Measurements from ENCODE around the gene NEK10. TPM values are rescaled to one million over a fixed set of nuclear protein-coding genes. Genes with fewer than 3 reads are reported as not detected.

NEK10 gene
- total and polyA plus RNA-seq, 7 donors: 0.44 to 20.3 (median 11.4) TPM; not detected in 2

DNA sequence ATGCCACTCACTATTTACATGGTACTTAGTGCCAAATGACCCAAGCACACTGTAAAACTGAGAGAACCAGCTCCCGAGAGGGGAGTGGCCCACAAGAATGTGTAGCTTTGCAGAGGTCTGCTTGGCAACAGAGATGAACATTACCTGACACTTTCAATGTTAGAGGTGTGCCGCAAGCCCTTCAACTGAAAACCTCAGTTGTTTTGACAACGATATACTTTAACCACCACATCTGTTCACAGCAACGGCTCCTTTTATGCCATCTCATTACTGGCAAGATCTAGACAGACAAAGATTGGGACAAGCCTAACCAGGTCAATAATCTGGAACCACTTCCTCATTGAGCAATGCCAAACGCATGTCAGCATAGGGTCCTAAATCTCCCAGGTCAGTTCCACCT is 23.7 kb downstream of the NEK10 start:
- 17 to 39% methylated on average over 5 of the region's 5 CpGs for whole genome bisulfite sequencing, 2 donors
- Histone ChIP-seq H3K4me1 (peaks cover 0 to 28% (median 12%) of the 10 kb centered on the region in 4 donors), H3K36me3 (no peaks in the 10 kb centered on the region), H3K27ac (no peak overlapping the region), H3K9me3 (no peaks in the 10 kb centered on the region), H3K27me3 (no peaks in the 10 kb centered on the region), H3K4me3 (no peak overlapping the region)
- TF ChIP-seq POLR2A (IDR thresholded peaks at IDR 0.05) (no peak), POLR2AphosphoS5 (IDR thresholded peaks at IDR 0.05) (no peak), EP300 (IDR thresholded peaks at IDR 0.05) (no peak)
- TF ChIP-seq, protein P1, sequence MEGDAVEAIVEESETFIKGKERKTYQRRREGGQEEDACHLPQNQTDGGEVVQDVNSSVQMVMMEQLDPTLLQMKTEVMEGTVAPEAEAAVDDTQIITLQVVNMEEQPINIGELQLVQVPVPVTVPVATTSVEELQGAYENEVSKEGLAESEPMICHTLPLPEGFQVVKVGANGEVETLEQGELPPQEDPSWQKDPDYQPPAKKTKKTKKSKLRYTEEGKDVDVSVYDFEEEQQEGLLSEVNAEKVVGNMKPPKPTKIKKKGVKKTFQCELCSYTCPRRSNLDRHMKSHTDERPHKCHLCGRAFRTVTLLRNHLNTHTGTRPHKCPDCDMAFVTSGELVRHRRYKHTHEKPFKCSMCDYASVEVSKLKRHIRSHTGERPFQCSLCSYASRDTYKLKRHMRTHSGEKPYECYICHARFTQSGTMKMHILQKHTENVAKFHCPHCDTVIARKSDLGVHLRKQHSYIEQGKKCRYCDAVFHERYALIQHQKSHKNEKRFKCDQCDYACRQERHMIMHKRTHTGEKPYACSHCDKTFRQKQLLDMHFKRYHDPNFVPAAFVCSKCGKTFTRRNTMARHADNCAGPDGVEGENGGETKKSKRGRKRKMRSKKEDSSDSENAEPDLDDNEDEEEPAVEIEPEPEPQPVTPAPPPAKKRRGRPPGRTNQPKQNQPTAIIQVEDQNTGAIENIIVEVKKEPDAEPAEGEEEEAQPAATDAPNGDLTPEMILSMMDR (IDR thresholded peaks at IDR 0.05): no peak
- intact Hi-C loops (cut with DNase I): no loop called here
- no peak for DNase-seq

DNA sequence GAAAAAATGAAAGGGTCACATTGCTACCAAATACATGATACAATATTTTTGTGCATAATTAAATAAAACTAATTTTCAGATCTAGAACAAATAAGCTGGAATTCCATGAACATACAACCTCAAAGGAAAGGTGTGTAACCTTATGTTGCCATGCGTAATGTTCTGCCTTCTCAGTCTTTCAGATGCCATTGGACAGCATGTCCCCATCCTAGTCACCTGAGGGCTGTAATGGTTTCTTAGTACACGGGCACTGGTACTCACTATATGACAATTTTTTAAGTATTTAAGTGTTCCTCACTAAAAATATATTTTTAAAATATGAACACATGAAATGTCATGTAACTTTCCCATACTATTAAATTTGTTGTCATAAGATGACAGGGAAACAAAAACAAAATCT is 24.1 kb downstream of the NEK10 start:
- no peak overlapping the region for H3K27ac ChIP-seq
- TF ChIP-seq, protein P1 (IDR thresholded peaks at IDR 0.05): no peak
- TF ChIP-seq EP300 (IDR thresholded peaks at IDR 0.05) (no peak), POLR2A (IDR thresholded peaks at IDR 0.05) (no peak), POLR2AphosphoS5 (IDR thresholded peaks at IDR 0.05) (no peak)
- DNase-seq: no peak

GRCh38 chr3:27344192-27344591 is 25.0 kb downstream of the NEK10 start:
- no peaks in the 10 kb centered on the region for H3K36me3 ChIP-seq
- H3K27ac ChIP-seq: no peak overlapping the region
- TF ChIP-seq POLR2AphosphoS5 (IDR thresholded peaks at IDR 0.05) (no peak), POLR2A (IDR thresholded peaks at IDR 0.05) (no peak)
- no peaks in the 10 kb centered on the region for H3K27me3 ChIP-seq
- 96 to 97% methylated on average over 3 of the region's 3 CpGs for WGBS, 2 donors
- H3K4me3 ChIP-seq: no peak overlapping the region
- DNase-seq: no peak
- intact Hi-C loops (cut with DNase I): no loop called here
- peaks cover 0 to 31% (median 12%) of the 10 kb centered on the region in 4 donors for H3K4me1 ChIP-seq
- no peaks in the 10 kb centered on the region for H3K9me3 ChIP-seq

More for the DNA sequence above, 24.1 kb downstream of the NEK10 start:
- peaks cover 0 to 31% (median 12%) of the 10 kb centered on the region in 4 donors for H3K4me1 ChIP-seq
- 61 to 84% methylated on average over 2 of the region's 2 CpGs for WGBS, 2 donors
- intact Hi-C loops (cut with DNase I): no loop called here
- H3K36me3 ChIP-seq: no peaks in the 10 kb centered on the region
- H3K4me3 ChIP-seq: no peak overlapping the region
- no peaks in the 10 kb centered on the region for H3K9me3 ChIP-seq
- no peaks in the 10 kb centered on the region for H3K27me3 ChIP-seq

GRCh38 chr3:27342267-27342666 is 26.9 kb downstream of the NEK10 start:
- no peaks in the 10 kb centered on the region for H3K9me3 ChIP-seq
- TF ChIP-seq POLR2AphosphoS5 (IDR thresholded peaks at IDR 0.05) (peak in 2 of 4 donors; percentile 50 to 64), EP300 (IDR thresholded peaks at IDR 0.05) (no peak), POLR2A (IDR thresholded peaks at IDR 0.05) (no peak)
- TF ChIP-seq, protein P1 (IDR thresholded peaks at IDR 0.05): no peak
- H3K4me1 ChIP-seq: peaks cover 0 to 31% (median 12%) of the 10 kb centered on the region in 4 donors
- no peaks in the 10 kb centered on the region for H3K27me3 ChIP-seq
- peak overlapping the region in 3 of 4 donors; percentile 53 to 65 (median 57) for H3K27ac ChIP-seq
- 87 to 90% methylated on average over 1 of the region's 1 CpG for WGBS, 2 donors
- intact Hi-C loops (cut with DNase I): no loop called here
- H3K36me3 ChIP-seq: no peaks in the 10 kb centered on the region
- no peak overlapping the region for H3K4me3 ChIP-seq
- no peak for DNase-seq

- 38 to 79% methylated on average over 1 of the region's 1 CpG for WGBS, 2 donors
- DNase-seq: no peak
- Histone ChIP-seq H3K27ac (peak overlapping the region in 1 of 4 donors; percentile 65), H3K27me3 (no peaks in the 10 kb centered on the region), H3K9me3 (no peaks in the 10 kb centered on the region), H3K4me1 (peaks cover 0 to 31% (median 12%) of the 10 kb centered on the region in 4 donors), H3K36me3 (no peaks in the 10 kb centered on the region), H3K4me3 (no peak overlapping the region)
- intact Hi-C loops (cut with DNase I): no loop called here
- TF ChIP-seq POLR2AphosphoS5 (IDR thresholded peaks at IDR 0.05): no peak
These were observed 28.6 kb downstream of the NEK10 start for GRCh38 chr3:27340534-27340933.

- intact Hi-C loops (cut with DNase I): no loop called here
- 18 to 67% methylated on average over 1 of the region's 1 CpG for WGBS, 2 donors
- Histone ChIP-seq H3K27ac (no peak overlapping the region), H3K4me3 (no peak overlapping the region), H3K9me3 (no peaks in the 10 kb centered on the region), H3K4me1 (peaks cover 0 to 4% (median under 1%) of the 10 kb centered on the region in 4 donors), H3K36me3 (no peaks in the 10 kb centered on the region), H3K27me3 (no peaks in the 10 kb centered on the region)
- no peak for DNase-seq
- TF ChIP-seq, protein P1 (IDR thresholded peaks at IDR 0.05): no peak
- TF ChIP-seq EP300 (IDR thresholded peaks at IDR 0.05) (no peak), POLR2A (IDR thresholded peaks at IDR 0.05) (no peak), POLR2AphosphoS5 (IDR thresholded peaks at IDR 0.05) (no peak)
These were observed 33.6 kb downstream of the NEK10 start for GRCh38 chr3:27335571-27335970.
